ENCODE measurements around the gene COL25A1. TPM values are rescaled to one million over a fixed set of nuclear protein-coding genes. Genes with fewer than 3 reads are reported as not detected.

Gene COL25A1
- total and polyA plus RNA-seq, 2 experiments from 2014 or later: 0.25 TPM; not detected in 1

GRCh38 chr4:109235683-109236082 is 66.8 kb downstream of the COL25A1 start:
- Histone ChIP-seq H3K9me3 (ENCODE audit: low read depth) (no peaks in the 10 kb centered on the region), H3F3A (ENCODE audit: insufficient read depth) (no peaks in the 10 kb centered on the region), H3K36me3 (ENCODE audit: low read depth) (no peaks in the 10 kb centered on the region), H4K20me1 (ENCODE audit: insufficient read depth) (no peaks in the 10 kb centered on the region), H3K9me2 (ENCODE audit: insufficient read depth) (no peaks in the 10 kb centered on the region), H3K9ac (no peak overlapping the region), H3K4me1 (ENCODE audit: insufficient read depth) (no peaks in the 10 kb centered on the region), H3K27ac (no peak overlapping the region), H3K4me2 (ENCODE audit: unreplicated experiment) (no peak overlapping the region), H3K79me2 (ENCODE audit: insufficient read depth) (no peaks in the 10 kb centered on the region), H3K4me3 (no peak overlapping the region), H3K27me3 (replicated peaks; ENCODE audit: insufficient read depth) (no peaks in the 10 kb centered on the region), H2AFZ (no peak overlapping the region)
- in situ Hi-C loops (cut with MboI): no loop called here
- DNase-seq: no peak
- 63 to 68% methylated on average over 1 of the region's 1 CpG for WGBS, 2 experiments (ENCODE audit: low coverage in 1 of 2, low lambda C conversion rate in 2 of 2, missing lambda C conversion rate in 2 of 2)
- no peak for TF ChIP-seq EZH2phosphoT487 (IDR thresholded peaks at IDR 0.05; ENCODE audit: insufficient read depth, low read depth)
- no peak for TF ChIP-seq EZH2 (IDR thresholded peaks at IDR 0.05; ENCODE audit: insufficient read depth, poor library complexity, severe bottlenecking)

GRCh38 chr4:109234596-109234995 is 67.9 kb downstream of the COL25A1 start:
- H3K9me2 ChIP-seq (ENCODE audit: insufficient read depth): no peaks in the 10 kb centered on the region
- H3K4me3 ChIP-seq: no peak overlapping the region
- no peaks in the 10 kb centered on the region for H4K20me1 ChIP-seq (ENCODE audit: insufficient read depth)
- no peaks in the 10 kb centered on the region for H3K36me3 ChIP-seq (ENCODE audit: low read depth)
- no peaks in the 10 kb centered on the region for H3K79me2 ChIP-seq (ENCODE audit: insufficient read depth)
- H3K27me3 ChIP-seq (replicated peaks; ENCODE audit: insufficient read depth): no peaks in the 10 kb centered on the region
- 60 to 72% methylated on average over 2 of the region's 2 CpGs for WGBS, 2 experiments (ENCODE audit: low coverage in 1 of 2, low lambda C conversion rate in 2 of 2, missing lambda C conversion rate in 2 of 2)
- H3K27ac ChIP-seq: no peak overlapping the region
- DNase-seq: no peak
- TF ChIP-seq EZH2 (IDR thresholded peaks at IDR 0.05; ENCODE audit: insufficient read depth, poor library complexity, severe bottlenecking): no peak
- no peaks in the 10 kb centered on the region for H3K4me1 ChIP-seq (ENCODE audit: insufficient read depth)
- in situ Hi-C loops (cut with MboI): no loop called here
- no peaks in the 10 kb centered on the region for H3K9me3 ChIP-seq (ENCODE audit: low read depth)
- no peak overlapping the region for H3K4me2 ChIP-seq (ENCODE audit: unreplicated experiment)
- no peak overlapping the region for H2AFZ ChIP-seq
- no peak overlapping the region for H3K9ac ChIP-seq
- H3F3A ChIP-seq (ENCODE audit: insufficient read depth): no peaks in the 10 kb centered on the region

- no peak for TF ChIP-seq EZH2phosphoT487 (IDR thresholded peaks at IDR 0.05; ENCODE audit: insufficient read depth, low read depth)
- no peak for TF ChIP-seq EZH2 (IDR thresholded peaks at IDR 0.05; ENCODE audit: insufficient read depth, poor library complexity, severe bottlenecking)
Measured at GRCh38 chr4:109233570-109233969, 68.9 kb downstream of the COL25A1 start.

GRCh38 chr4:109232681-109233080 is 69.8 kb downstream of the COL25A1 start:
- Histone ChIP-seq H3K79me2 (ENCODE audit: insufficient read depth) (no peaks in the 10 kb centered on the region), H3K27ac (no peak overlapping the region), H3K9me3 (ENCODE audit: low read depth) (no peaks in the 10 kb centered on the region), H3K9me2 (ENCODE audit: insufficient read depth) (no peaks in the 10 kb centered on the region), H3K27me3 (replicated peaks; ENCODE audit: insufficient read depth) (no peaks in the 10 kb centered on the region), H4K20me1 (ENCODE audit: insufficient read depth) (no peaks in the 10 kb centered on the region), H3K9ac (no peak overlapping the region), H3F3A (ENCODE audit: insufficient read depth) (no peaks in the 10 kb centered on the region), H2AFZ (no peak overlapping the region), H3K4me1 (ENCODE audit: insufficient read depth) (no peaks in the 10 kb centered on the region), H3K36me3 (ENCODE audit: low read depth) (no peaks in the 10 kb centered on the region), H3K4me2 (ENCODE audit: unreplicated experiment) (no peak overlapping the region), H3K4me3 (no peak overlapping the region)
- WGBS, 2 experiments (ENCODE audit: low coverage in 1 of 2, low lambda C conversion rate in 2 of 2, missing lambda C conversion rate in 2 of 2): 9 to 15% methylated on average over 1 of the region's 1 CpG
- in situ Hi-C loops (cut with MboI): no loop called here
- no peak for DNase-seq
- TF ChIP-seq EZH2 (IDR thresholded peaks at IDR 0.05; ENCODE audit: insufficient read depth, poor library complexity, severe bottlenecking) (no peak), EZH2phosphoT487 (IDR thresholded peaks at IDR 0.05; ENCODE audit: insufficient read depth, low read depth) (no peak)

More at GRCh38 chr4:109233570-109233969, 68.9 kb downstream of the COL25A1 start:
- H3K36me3 ChIP-seq (ENCODE audit: low read depth): no peaks in the 10 kb centered on the region
- no peaks in the 10 kb centered on the region for H3K4me1 ChIP-seq (ENCODE audit: insufficient read depth)
- no peak overlapping the region for H3K4me3 ChIP-seq
- H3K4me2 ChIP-seq (ENCODE audit: unreplicated experiment): no peak overlapping the region
- H4K20me1 ChIP-seq (ENCODE audit: insufficient read depth): no peaks in the 10 kb centered on the region
- no peak overlapping the region for H2AFZ ChIP-seq
- no peaks in the 10 kb centered on the region for H3K9me3 ChIP-seq (ENCODE audit: low read depth)
- peak; percentile 4 for DNase-seq
- H3K79me2 ChIP-seq (ENCODE audit: insufficient read depth): no peaks in the 10 kb centered on the region
- no peak overlapping the region for H3K27ac ChIP-seq
- H3K9me2 ChIP-seq (ENCODE audit: insufficient read depth): no peaks in the 10 kb centered on the region
- WGBS, 2 experiments (ENCODE audit: low coverage in 1 of 2, low lambda C conversion rate in 2 of 2, missing lambda C conversion rate in 2 of 2): 27 to 32% methylated on average over 1 of the region's 1 CpG
- H3F3A ChIP-seq (ENCODE audit: insufficient read depth): no peaks in the 10 kb centered on the region
- no peaks in the 10 kb centered on the region for H3K27me3 ChIP-seq (replicated peaks; ENCODE audit: insufficient read depth)
- in situ Hi-C loops (cut with MboI): no loop called here
- no peak overlapping the region for H3K9ac ChIP-seq

GRCh38 chr4:109231331-109231730 is 71.1 kb downstream of the COL25A1 start:
- no peak overlapping the region for H3K27ac ChIP-seq

More at GRCh38 chr4:109231331-109231730, 71.1 kb downstream of the COL25A1 start:
- 83 to 100% methylated on average over 1 of the region's 1 CpG for WGBS, 2 experiments (ENCODE audit: low coverage in 1 of 2, low lambda C conversion rate in 2 of 2, missing lambda C conversion rate in 2 of 2)
- Histone ChIP-seq H3F3A (ENCODE audit: insufficient read depth) (no peaks in the 10 kb centered on the region), H3K4me2 (ENCODE audit: unreplicated experiment) (no peak overlapping the region), H3K36me3 (ENCODE audit: low read depth) (no peaks in the 10 kb centered on the region), H3K9me3 (ENCODE audit: low read depth) (no peaks in the 10 kb centered on the region), H3K4me3 (no peak overlapping the region), H3K9me2 (ENCODE audit: insufficient read depth) (no peaks in the 10 kb centered on the region), H2AFZ (no peak overlapping the region), H3K9ac (no peak overlapping the region), H3K27me3 (replicated peaks; ENCODE audit: insufficient read depth) (no peaks in the 10 kb centered on the region), H4K20me1 (ENCODE audit: insufficient read depth) (no peaks in the 10 kb centered on the region), H3K79me2 (ENCODE audit: insufficient read depth) (no peaks in the 10 kb centered on the region), H3K4me1 (ENCODE audit: insufficient read depth) (no peaks in the 10 kb centered on the region)
- no peak for TF ChIP-seq EZH2phosphoT487 (IDR thresholded peaks at IDR 0.05; ENCODE audit: insufficient read depth, low read depth)
- TF ChIP-seq EZH2 (IDR thresholded peaks at IDR 0.05; ENCODE audit: insufficient read depth, poor library complexity, severe bottlenecking): no peak
- no peak for DNase-seq
- in situ Hi-C loops (cut with MboI): no loop called here
